COLO829 (cell line): ENCODE measurements around the gene CMSS1.

Experiments used
- DNase-seq: peaks from one replicate; pipeline ENCODE4 v3.0.0; 2012; ENCODE audit warnings: low spot score

Gene CMSS1

GRCh38 chr3:99999536-99999935 is 181.9 kb downstream of the CMSS1 start:
- DNase-seq: no peak

DNA sequence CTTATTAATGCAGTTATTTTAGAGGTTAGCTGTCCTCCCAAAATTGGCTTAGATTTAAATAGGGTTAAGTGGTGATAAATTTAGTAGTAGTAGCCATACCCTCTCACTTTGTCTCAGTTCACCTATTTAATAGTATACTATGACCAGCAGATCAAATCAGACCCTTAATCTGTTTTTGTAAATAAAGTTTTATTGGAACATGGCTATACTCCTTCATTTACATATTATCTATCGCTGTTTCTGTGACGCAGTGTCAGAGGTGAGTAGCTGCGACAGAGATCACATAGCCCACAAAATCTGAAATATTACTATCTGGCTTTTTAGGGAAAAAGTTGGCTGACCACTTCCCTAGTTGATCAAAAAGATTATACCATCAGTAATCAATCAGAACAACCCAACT is 183.4 kb downstream of the CMSS1 start:
- DNase-seq: no peak

DNA sequence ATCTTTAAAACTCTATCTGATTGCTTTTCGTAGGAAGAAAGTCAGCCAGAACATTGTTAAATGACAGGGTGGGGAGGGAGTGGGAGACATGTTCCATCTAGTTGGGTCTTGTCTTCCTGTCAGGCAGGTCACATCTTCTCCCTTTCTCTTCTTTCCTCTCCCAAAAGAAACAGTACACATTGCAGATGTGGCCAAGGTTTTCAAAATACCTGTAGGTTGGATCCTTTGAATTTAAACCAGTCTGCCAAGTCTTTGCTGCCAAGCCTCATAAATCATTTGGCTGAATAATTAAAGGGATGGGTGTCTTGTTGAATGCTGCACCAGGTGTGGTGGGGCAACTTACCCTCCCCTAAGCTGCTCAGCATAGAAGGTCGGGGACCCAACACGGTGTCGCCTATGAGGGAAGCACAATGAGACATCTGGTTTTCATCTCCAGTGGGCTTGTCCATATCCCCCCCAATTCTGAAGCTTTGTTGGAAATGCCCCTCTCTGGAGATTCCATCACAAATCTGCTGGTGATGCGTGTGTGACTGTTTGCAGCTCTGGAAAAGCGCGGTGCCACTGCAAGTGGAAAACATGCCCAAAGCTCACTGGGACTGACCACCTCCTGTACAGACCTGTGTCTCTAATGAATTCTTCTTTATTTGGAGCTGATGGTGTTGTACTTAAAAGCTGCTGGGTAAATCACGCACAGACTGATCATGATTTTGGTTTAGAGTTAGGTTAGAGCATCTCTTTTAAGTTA is 184.0 kb downstream of the CMSS1 start:
- no peak for DNase-seq

- no peak for DNase-seq
Observed at GRCh38 chr3:100002599-100003350, 185.1 kb downstream of the CMSS1 start.

- DNase-seq: no peak
Observed at GRCh38 chr3:100003609-100004503, 186.2 kb downstream of the CMSS1 start.

GRCh38 chr3:100004931-100005330 is 187.3 kb downstream of the CMSS1 start:
- no peak for DNase-seq

DNA sequence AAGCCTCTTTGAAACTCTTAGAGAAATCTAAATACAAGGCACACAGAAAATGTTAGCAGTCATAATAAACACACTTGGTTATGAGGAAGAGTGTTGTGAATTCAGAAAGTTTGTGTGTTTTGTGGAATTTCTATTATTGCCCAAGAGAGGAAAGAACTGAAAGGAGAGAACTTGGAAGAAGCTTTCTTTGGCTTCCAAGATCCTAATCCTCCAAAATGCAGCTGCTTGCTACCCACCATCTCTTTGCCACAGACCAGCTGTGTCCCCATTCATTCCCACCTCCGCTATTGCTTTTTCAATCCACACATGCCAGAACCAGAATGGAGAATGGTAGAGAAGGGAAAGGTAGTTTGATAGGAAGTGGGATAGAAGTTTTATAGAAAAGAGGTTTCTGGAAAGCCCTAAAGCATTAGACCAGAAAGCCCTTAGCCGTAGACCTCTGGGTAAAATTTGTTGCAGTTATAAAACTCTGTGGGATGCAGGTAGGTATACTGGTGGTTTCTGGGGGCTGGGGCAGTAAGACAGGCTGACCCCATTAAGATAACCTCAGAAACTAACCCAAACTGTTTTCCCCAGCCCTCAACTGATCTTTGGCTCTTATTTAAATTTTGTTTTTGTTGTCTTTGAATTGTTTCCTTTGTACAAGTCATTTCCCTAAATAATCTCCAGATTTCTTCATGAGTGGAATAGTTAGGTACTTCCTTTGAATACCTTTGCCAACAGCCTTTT is 188.2 kb downstream of the CMSS1 start:
- DNase-seq: no peak

DNA sequence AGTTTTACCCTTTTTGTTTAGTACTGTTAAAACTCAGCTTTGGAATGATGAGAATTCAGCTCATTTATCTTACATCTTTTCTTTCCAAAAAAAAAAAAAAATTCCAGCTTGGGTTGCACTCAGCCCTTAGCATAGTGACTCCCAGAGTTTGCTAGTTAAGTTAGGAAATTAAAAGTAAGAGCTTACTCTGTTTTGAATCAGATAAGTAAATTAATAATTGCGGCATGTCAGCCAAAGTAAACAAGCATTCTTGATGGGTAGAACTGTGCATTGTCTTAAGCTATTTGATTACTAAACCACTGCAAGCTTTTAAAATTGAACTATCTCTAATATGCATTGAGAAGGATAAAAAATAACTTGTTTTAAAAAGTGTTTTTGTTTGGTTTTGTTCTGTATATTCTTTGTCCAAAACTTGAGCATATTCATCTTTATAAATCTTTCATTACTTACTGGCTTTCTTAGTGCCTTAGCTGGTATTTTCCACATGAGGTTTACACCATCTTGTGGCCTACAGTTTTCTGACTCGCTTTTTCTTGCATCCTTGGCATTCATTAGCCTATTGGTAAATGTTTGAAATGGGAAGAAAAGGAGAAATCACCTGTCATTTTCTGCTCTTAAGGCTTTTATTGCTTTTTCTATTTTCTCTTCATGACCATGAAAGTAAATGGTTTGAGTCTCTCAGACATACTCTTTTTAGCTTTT is 189.1 kb downstream of the CMSS1 start:
- no peak for DNase-seq

GRCh38 chr3:100007313-100007712 is 189.7 kb downstream of the CMSS1 start:
- no peak for DNase-seq

- no peak for DNase-seq
Observed at GRCh38 chr3:100008081-100008698, 190.5 kb downstream of the CMSS1 start.

- no peak for DNase-seq
Observed at GRCh38 chr3:100009276-100010086, 191.8 kb downstream of the CMSS1 start.

DNA sequence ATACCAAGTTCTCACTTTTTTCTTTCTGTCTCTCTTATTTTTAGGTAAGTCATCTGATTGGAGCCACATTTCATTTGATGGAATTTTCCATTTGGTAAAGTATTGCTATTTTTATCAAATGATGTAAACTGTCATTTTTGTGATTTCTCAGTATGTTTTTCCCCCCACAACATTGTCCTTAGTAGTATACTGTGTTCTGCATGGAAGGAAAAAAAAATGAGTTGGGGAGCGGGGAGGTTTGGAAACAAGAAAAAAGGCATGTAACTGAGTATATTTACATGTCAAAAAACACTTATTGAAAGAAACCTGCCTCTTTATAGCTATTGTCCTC is 192.4 kb downstream of the CMSS1 start:
- DNase-seq: no peak

DNA sequence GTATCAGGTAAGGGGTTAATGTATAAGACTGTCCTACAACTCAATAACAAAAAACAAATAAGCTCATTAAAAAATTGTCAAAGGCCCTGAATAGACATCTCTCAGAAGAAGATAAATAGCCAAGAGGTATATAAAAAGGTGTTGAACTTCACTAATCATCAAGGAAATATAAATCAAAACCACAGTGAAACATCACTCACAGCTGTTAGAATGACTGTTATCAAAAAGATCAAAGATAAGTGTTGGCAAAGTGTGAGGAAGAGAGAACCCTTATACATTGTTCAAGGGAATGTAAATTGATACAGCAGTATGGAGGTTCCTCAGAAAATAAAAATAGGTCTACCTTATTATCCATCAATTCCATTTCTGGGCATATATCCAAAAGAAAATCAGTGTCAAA is 201.1 kb downstream of the CMSS1 start:
- no peak for DNase-seq

DNA sequence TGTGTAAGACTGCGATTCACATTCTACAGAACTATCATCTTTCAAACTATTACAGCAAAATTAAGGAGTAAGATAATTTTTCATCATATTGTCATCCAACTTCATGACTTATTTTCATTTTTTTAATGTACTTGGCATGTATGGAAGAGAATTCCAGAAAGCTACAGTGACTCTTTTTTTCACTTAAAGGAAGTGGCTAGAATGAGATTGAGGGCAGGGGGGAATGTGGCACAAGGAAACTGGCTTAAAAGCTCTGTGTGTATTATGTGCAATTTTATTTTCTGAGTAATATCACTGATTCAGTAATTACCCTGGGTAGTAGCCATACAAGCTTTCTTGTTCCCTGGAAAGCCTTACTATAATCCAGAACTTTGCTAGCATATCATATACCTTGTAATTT is 202.1 kb downstream of the CMSS1 start:
- DNase-seq: no peak

- no peak for DNase-seq
Observed at GRCh38 chr3:100020876-100021644, 203.4 kb downstream of the CMSS1 start.

- no peak for DNase-seq
Observed at GRCh38 chr3:100022506-100022905, 204.8 kb downstream of the CMSS1 start.

DNA sequence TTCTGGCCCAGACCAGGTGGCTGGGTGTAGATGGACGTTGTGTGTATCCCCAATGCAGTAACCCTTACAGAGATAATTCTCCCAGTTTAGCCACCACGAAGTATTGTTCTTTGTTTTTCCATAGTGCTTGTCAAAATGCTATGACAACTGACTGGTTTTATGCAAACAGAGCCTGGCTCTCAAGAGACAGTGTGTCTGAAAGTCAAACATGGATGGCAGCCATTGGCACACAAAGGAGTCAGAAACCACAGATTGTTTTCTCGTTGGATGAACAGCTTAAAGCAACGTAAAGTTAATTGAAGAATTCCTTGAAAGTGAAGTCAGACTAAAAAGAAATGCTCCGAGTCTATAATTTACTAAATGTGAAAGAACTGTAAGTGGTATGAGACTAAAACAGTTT is 205.5 kb downstream of the CMSS1 start:
- DNase-seq: no peak

- DNase-seq: no peak
Observed at GRCh38 chr3:100023595-100023994, 205.9 kb downstream of the CMSS1 start.
